Right lung (tissue), 5 donors: ENCODE measurements around the gene SNRNP200. TPM values are rescaled to one million over a fixed set of nuclear protein-coding genes. Genes with fewer than 3 reads are reported as not detected.

Source experiments
- DNase-seq, 2 donors: peaks; one replicate each; pipeline ENCODE4 v3.0.0-alpha.2; 2013
- polyA plus RNA-seq, 5 donors: library from polyadenylated mRNA; unstranded; fragments of 120-200 nt; gene quantifications; one replicate each; pipeline versions ENCODE4 v1.2.1 to v1.2.3, GENCODE V29; 2013; ENCODE audit warnings: inconsistent platforms in 1 of 5, low replicate concordance in 1 of 5; ENCODE audit not compliant: insufficient read length in 5 of 5, insufficient read depth in 1 of 5

SNRNP200 gene
- polyA plus RNA-seq, 5 donors = 169 to 208 (median 183) TPM

DNA sequence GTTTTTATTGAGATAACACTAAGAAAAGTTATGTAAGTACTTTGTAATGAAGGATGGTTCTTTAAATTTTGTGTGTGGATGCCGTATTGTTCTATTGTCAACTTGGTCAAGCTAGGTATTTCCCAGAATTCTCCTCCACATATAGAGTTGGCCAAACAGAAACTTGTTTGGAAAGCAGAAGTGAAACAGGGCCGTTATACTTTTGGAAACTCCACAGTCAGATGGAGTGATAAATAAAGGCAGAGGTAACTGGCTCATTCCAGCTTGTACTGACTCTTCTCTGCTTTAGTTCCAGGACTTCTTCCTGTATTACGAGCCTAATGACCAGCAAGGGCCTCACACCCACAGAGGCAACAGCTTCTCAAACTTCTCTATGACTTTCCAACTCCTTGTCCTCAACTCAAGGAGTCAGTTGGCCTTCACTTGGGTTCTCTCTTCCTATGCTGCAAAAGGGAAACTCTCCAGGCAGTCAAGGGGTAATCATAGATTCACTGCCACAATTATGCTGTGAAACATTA lies 80.3 kb downstream of the SNRNP200 start:
- no peak for DNase-seq

Other genes starting within 250 kb of the SNRNP200 start
- 1 to 10 TPM in 4 of 5 donors, under 1 TPM in 1; 0.60 to 1.6 (median 1.2) TPM for gene ADRA2B, start 189.0 kb downstream of the SNRNP200 start, polyA plus RNA-seq
- under 1 TPM; 0.13 to 0.27 (median 0.18) TPM for gene ASTL, start 167.0 kb downstream of the SNRNP200 start, polyA plus RNA-seq
- gene DUSP2, start 160.1 kb downstream of the SNRNP200 start, polyA plus RNA-seq = 1 to 10 TPM in 4 of 5 donors, under 1 TPM in 1; 0.84 to 2.6 (median 1.2) TPM
- gene STARD7, start 96.7 kb downstream of the SNRNP200 start, polyA plus RNA-seq = 100 to 1,000 TPM in 3 of 5 donors, 10 to 100 TPM in 2; 94.3 to 117 (median 106) TPM
- 10 to 100 TPM; 29.7 to 36.8 (median 31.9) TPM for gene TMEM127, start 39.5 kb downstream of the SNRNP200 start, polyA plus RNA-seq
- gene CIAO1, start 39.3 kb downstream of the SNRNP200 start, polyA plus RNA-seq = 10 to 100 TPM; 57.2 to 66.6 (median 64.5) TPM
- gene ITPRIPL1, start 19.8 kb upstream of the SNRNP200 start, polyA plus RNA-seq = 1 to 10 TPM; 4.3 to 5.5 (median 4.8) TPM
- gene NCAPH, start 30.2 kb upstream of the SNRNP200 start, polyA plus RNA-seq = 10 to 100 TPM; 12.3 to 30.8 (median 21.3) TPM
- under 1 TPM; 0.18 to 0.53 (median 0.25) TPM for gene NEURL3, start 199.8 kb upstream of the SNRNP200 start, polyA plus RNA-seq
- 10 to 100 TPM in 1 of 5 donors, 1 to 10 TPM in 4; 5.6 to 10.3 (median 6.9) TPM for gene ARID5A, start 231.2 kb upstream of the SNRNP200 start, polyA plus RNA-seq